ENCODE measurements around the gene PLD1.
"Not testable (repeated sequence)": the region's sequence is repeated elsewhere in the genome, so short reads cannot be mapped to it uniquely, and the experiment has no call there.

PLD1 gene

DNA sequence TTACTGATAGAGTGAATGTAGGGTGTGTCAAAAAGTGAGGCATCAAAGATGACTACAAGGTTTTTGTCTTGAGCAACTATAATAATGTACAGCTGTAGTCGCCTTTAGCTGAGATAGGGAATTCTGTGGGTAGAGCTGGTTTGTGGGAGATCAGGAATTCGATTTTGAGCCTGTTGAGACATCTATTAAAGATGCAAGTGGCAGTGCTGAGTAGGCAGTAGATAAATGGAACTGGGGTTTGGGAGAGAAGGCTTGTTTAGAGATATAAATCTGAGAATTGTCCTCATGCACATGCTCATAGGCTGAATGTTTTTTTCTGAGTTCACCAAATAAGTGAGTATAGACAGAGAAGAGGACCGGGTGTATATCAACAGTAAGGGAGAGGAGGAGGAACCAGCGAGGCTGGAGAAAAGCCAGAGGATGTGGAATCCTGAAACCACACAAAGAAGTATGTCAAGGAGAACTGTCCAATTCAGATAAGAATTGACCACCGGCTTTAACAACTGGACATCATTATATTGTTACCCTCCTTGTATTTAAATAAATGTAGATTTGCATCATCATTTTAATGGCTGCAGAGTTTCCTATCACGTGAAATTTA lies 204.0 kb downstream of the PLD1 start:
- DNase-seq: no peak

DNA sequence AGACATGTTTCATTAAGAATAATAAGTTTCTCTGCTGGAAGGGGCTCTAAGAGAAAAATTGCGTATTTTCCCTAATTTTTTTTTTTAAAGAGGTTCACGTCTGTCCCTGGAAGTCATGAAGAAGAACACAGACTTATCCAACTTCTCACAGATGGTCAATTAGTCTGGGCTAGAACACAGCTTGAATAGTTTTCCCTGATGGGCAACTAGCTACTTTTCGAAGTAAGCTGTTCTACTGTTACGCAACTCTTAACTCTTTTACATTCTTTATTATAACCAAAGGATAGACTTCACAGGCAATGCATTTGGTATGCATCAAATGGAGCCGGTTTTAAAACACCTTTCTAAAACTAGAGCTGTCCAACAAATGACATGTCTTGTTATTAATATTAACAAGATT lies 205.9 kb downstream of the PLD1 start:
- DNase-seq: no peak

DNA sequence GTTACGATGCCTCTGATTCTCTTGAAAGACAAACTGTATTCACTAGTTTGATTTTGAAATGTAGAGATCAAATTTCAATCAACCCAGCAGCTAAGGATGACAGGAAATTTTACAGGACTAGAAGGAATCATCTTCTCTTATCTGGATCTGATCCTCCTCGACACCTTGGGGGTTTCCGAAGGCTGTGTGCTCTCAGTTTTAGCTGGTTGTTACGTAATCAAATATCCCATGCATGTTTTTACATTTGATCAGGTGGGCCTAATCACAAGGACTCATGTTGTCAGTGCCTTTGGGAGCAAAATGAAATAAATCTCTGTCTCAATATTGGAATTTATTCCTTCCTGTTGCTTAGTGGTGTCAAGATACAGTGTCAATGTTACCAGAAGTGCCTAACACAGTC lies 208.2 kb downstream of the PLD1 start:
- no peak for DNase-seq

DNA sequence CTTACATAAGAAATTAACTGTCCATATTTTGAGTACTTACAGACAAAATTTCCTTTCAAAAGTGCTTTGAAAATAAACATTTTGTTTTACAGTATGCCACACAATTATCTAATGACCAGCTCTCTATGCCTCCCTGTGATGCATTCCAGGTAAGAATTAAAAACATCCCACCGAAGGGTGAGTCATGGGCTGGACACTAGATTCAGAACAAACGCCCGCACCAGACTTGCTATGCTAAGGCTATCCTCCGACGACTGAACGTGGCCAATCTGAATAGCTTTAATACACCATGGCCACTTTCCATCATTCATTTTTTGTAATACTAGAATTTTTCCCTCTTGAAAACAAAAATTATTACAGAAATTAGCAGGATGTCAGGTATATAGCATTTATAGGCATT lies 210.3 kb downstream of the PLD1 start:
- no peak for DNase-seq

DNA sequence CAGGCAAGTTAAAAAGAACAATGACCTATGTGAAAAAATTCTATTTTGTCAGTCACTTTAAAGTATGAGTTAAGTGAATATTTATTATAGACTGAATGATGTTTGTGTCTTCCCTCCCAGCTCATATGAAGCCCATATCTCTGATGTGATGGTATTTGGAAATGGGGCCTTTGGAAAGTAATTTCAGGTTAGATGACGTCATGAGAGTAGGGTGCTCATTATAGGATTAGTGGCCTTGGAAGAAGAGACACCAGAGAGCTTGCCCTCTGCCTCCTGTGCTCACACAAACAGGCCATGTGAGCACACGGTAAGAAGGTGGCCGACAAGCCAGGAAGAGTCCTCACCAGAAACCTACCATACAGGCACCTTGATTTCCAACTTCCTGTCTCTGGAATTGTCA lies 211.3 kb downstream of the PLD1 start:
- no peak for DNase-seq

DNA sequence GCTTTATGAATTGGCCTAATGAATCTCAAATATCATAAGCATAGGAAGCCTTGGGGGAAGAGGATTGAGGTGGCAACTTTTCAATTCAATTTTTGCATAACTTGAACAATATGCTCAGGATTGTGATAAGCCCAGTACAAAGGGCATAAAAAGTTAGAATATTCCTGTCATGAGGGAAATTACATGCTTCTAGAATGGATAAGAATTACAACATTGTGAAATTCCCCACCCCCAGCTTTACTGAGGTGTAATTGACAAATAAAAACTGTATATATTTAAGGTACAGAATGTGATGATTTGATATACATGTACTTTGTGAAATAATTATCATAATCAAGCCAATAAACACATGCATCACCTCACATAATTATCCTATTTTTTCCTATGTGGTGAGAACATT lies 217.5 kb downstream of the PLD1 start:
- no peak for DNase-seq

DNA sequence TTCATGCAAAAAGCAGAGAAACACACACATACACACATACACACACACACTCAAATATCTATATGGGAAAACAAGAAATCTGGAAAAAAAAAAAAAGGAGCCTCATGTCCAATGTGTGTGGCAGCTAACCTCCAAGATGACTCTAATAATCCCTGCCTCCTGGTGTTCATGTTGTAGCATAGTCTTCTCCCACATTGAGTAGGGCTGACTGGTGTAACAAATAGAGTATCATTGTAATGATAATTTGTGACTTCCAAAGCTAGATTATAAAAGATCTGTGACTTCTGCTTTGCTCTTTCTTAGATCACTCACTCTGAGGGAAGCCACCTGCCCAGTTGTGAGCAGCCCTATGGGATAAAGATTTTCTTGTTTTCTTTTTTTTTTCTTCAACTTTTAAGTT lies 219.2 kb downstream of the PLD1 start:
- no peak for DNase-seq

DNA sequence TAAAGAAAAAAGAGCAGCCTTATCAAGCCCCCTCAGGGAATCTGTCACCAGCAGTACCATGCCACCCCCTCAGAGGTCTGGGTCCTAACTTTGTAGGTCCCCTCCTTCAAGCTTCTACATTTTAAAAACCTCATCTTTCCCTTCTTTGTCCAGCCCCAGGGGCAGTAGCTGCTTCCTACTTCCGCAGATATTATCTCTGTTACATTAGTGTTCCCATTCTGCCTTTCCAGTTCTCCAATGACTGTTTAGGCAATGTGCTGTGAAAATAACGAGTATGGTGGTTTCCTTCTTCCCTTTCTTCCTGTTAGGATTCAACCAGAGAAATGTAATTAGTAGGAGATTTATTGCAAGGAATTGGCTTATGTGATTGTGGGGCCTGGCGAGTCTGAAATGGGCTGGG lies 224.0 kb downstream of the PLD1 start:
- no peak for DNase-seq

DNA sequence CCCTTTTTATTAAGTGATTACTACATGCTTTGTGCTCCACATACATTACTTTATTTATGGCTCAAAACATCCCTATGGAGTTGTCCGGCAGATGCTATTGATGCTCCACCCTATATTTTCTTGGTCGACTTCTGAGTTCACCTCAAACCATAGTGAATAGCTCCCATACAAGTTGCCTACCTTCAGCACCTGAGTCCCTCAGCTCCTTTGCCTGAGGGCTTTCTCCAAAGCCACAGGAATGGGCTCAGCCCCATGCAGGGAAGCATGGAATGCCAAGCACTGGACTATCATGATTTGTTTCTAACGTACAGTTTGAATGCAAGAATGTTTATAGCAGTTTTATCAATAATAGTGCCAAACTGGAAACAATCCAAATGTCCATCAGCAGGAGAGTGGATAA lies 225.2 kb downstream of the PLD1 start:
- DNase-seq: no peak

DNA sequence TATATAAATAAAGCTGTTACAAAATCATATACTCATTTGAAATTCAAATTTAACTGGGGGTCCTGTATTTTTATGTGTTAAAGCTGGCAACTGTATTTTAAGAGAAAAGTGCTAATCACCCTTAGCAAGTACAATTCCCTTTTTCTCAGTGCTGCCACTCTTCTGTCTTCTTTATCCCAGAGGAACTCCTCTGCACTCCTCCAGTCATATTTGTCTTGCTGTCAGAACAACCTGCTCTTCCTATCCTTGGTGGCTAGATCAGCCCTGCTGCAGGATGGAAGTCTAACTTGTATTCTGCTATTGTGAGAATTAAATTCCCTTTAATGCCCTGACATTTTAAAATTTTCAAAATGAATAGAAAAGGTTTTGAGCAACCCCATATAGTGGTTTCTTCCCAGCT lies 226.2 kb downstream of the PLD1 start:
- DNase-seq: no peak

DNA sequence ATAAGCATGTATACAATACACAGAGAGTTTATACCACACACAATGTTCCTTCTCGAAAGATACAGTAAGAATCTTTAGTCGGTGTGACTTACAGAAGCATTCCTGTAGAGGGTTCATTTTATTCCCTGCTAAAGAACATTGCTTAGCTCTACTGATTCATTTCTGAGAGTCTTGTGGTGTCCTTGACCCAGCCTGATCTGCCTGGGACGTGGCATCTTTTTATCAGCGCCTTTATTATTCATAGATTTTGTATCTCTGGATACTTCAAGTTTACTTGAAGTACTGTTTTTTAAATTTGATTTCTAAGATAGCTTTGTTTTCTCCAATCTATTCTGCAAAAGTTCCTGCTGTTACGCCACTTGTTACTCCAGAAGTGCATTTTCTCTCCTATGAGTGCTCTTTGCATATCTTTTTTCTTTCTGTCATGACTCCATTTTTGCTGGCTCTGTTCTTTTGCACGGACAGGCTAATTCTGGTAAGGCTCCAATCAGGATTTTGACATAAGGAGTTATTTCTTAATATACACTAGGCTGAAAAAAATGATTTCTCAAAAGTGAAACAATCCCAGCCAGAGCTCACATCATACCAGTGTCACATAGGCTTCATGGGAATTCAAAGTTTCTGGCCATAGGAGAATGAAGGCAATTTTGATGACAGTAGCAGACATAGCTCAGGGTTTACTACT lies 235.6 kb downstream of the PLD1 start:
- no peak for DNase-seq

DNA sequence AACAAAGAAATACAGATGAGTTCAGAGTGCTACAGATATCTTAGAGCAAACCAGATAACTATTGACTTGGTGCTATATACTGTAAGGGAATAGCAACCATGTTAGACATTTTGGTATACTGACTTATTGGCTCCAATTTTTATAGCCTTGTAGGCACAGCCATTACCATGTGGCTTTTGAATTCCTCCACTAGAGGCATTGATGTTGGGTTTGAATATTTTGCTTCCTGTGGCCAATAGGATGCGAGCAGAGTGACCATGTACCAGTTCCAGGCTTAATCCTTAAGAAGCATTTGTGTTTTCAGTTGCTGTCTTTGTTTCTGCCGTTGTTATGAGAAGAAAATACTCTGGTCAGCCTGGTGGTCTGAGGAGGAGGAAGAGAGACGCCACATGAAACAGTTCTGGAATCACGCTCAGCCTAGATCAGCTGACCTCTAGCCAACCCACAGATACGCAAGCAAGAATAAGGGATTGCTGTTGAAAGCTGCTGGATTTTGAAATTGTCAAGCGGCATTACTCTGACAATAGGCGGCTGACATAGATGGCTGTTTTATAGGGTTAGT lies 240.6 kb downstream of the PLD1 start:
- no peak for DNase-seq

DNA sequence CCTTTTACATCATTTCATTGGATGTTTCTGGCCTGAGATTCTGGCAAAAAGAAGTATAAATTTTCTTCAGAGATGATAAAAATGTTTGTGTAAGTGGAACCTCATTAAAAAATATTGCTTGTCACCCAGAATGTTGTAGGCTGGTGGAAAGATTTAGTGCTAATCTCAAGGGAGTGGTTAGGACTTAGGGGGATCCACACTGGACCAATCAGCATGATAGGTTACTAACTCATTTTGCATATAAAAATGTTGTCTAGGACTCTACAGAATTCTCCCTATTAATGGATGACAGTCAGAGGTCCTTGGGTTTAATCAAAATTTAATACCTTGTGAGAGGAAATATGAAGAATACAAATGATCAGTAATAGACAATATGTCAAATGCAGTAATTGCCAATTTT lies 241.5 kb downstream of the PLD1 start:
- no peak for DNase-seq

DNA sequence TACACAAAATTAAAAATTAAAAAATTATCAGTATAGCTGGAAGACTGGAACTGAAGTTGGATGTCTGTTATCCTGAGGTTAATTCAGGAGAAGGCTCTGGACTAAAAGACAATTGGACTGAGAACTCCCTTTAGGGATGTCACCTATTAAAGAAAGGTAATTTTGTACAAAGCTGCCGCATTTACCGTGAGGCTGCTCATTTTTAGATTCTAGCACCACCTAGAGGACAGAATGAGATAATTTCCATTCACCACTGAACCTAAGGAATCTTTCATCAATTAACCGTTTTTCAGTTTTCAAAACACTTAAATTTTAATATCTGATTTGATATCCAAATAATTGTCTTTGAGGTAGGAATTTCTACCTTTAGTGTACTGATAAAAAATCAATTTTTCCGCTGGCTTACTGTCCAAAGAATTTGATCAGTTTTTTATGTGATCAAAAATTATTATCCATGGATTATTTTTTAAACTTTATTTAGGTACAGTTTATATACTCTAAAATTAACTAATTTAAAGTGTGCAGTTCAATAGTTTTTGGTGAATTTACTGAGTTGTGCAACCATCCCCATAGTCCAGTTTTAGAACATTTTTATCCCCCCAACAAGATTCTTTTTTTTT lies 243.4 kb downstream of the PLD1 start:
- no peak for DNase-seq

DNA sequence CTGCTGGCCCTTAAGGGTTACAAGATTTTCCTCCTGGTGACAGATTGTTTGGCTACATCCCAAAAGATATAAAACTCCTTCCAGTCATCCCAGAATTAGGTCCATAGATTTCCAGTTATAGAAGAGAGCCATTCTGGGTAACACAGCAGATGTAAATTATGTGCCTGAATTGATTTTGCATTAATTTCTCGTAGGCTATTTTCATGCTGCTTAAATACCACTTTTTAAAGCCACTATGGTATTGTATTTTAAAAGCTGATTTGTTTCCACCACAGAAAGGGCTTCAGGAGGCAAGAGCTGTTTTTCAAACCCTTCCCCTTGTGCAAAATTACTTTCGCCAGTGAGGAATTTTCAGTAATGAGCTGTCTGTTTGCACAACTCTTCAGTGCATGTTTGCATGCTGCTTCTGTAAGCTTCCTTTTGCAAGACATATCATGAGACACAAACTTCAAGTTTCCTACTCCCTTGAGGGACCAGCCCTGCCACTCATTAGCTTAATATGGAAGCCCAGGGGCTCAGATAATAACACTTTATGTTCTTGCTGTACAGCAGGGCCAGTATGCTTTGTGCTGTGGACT lies 244.7 kb downstream of the PLD1 start:
- no peak for DNase-seq

DNA sequence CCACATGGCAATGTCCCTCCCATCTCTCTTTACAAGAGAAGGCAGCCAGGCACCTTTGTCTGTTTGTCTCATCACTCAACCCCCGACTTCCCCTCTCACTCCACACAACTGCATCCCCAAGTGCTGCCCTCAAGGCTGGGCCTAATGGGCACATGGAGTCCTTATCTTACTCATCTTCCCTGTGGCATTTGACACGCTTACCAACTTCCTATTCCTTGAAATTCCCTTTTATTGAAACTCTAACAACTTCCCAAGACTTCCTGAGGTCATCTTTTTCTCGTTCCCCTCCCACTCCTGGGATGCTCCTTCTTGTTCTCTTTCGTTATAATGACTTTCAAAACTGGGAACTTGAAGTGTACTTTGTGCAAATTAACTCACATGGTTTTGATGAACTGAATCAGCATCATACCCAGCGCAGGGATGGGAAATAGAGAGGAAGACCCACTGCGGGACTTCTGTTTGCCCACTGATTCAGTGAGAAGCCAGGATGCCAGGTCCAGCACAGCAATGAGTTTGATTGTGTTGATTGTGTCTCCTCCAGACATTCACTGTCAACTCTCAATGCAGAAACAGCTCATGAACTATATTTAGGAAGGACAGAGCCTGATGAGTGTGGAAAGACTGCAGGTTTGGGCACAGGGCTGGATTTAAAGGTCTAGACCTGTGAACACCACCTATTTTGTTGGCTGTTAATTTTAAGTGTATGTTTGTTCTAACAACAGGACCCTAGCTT lies 245.4 kb downstream of the PLD1 start:
- DNase-seq: no peak

DNA sequence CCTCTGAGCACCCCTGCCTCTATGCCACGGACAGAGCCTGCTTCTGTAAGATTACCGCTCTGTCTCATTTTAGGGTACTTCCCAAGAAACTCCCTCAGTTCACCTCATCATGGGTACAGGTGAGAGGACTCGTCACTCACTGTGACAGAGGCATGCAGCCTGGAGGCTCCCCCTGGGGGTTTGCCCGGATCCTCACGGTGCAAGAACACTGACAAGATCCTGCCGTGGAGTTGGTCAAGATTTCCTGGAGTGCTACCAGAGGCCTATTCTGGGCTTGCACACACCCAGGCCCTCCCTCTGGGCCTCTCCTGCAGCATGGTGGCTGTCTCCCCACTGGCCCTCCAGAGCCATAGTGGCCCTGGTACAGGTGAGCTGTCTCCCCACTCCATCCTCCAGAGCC lies 247.0 kb downstream of the PLD1 start:
- no peak for DNase-seq

DNA sequence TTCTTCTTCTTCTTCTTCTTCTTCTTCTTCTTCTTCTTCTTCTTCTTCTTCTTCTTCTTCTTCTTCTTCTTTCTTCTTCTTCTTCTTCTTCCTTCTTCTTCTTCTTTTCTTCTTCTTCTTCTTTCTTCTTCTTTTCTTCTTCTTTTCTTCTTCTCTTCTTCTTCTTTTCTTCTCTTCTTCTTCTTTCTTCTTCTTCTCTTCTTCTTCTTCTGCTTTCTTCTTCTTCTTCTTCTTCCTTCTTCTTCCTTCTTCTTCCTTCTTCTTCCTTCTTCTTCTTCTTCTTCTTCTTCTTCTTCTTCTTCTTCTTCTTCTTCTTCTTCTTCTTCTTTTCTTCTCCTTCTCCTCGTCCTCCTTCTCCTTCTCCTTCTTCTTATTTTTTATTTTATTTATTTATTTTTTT lies 247.8 kb downstream of the PLD1 start:
- not testable (repeated sequence) for DNase-seq

DNA sequence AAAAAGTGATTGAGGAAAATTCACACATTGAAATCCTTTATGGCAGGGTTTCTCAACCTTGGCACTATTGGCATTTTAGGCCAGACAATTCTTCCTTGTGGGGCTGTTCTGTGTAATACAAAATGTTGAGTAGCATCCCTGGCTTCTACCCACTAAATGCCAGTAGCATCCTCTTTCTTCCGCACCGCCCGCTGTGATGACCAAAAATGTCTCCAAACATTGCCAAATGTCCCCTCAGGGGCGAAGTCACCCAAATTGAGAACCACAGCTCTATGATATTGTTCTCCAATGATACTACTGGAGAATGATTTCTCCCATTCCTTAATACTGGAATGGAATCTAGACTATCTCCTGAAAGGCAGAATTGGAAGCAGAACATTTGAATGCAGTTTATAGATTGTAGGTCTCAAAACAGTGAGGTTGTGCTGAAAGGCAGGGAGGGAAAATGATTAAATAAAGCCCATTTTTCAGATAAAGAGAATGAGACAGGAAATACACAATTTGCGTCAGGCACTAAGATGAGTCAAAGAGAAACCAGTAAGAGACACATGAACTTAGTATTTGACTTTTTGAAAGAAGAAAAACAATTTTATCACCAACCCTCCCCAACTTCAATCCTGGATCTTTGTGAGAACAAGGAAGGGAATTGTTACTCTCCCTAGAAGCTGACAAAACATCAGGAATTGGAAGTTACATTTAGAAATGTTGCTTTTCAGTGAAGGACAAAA lies 248.5 kb downstream of the PLD1 start:
- DNase-seq: no peak

DNA sequence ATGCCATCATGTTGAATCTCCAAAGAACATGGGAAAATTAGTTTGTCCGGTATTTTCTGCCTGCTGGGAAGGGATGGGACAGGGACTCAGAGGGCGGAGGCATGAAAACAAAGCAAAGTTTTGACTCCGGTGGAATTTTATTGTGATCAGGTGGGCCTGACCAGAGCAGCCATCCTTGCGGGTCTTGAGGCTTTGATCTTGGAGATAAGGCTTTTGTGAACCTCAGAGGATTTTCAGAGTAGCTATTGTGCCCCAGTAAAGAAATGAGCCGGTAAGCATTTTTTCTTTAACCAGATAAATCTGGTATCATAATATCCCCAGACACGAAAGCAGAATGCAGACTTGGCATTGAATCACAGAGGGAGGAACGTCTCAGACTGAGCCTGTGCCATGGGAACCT lies 250.7 kb downstream of the PLD1 start:
- DNase-seq: no peak

DNA sequence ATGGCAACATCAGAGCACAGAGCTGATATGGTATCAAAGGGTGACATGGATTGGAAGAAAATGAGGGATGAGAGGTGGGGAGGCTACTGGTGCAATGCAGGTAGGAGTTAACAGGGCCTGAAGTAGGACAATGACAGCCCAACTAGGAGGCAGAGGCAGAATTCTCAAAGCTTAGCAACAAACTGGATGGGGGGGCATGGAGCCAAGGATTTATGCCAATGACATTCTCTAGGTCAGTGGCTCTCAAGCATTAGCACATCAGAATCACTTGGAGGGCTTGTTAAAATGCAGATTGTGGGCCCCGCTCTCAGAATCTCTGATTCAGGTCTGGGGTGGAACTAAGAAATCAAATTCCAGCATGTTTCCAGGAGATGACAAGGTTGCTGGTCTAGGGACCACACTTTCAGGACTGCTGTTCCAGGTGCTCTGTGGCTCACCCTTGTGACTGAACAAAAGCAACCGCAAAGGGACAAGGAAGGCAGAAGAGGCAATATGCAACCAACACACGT lies 252.0 kb downstream of the PLD1 start:
- DNase-seq: no peak

DNA sequence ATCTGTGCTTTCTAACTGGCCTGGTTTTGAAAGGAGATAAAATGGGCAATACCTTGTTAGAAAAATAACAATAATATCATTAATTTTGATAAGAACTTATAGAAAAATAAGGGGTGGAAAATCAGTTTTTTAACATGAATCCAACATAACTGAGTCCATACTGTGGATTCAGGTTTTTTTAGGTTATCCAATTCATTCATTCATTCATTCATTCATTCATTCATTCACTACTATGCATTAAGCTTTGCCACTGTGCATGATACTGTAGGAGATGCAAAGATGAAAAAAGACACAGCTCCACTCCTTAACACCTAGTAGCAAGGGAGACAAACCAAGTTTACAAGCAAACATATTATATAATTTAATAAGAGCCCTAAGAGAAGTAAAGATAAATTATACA lies 253.1 kb downstream of the PLD1 start:
- no peak for DNase-seq
